Chondrocyte (in vitro differentiated cells): ENCODE measurements around the gene ABHD17A. TPM values are rescaled to one million over a fixed set of nuclear protein-coding genes. Genes with fewer than 3 reads are reported as not detected.
A peak's percentile ranks its signal among the peaks of the same experiment; 100 is the strongest.

Experiments
- DNase-seq: peaks from one replicate; pipeline ENCODE4 v3.0.0; 2021; ENCODE audit warnings: mixed read lengths, low spot score
- H3K27ac Mint-ChIP-seq: one replicate; pipeline ENCODE4 v1.8.0; 2021; ENCODE audit warnings: mild to moderate bottlenecking, moderate library complexity, mixed read lengths; ENCODE audit not compliant: unreplicated experiment
- H3K27me3 Mint-ChIP-seq: 2 replicates; pipeline ENCODE4 v1.8.0; 2021; ENCODE audit warnings: low read depth, mixed read lengths
- H3K36me3 Mint-ChIP-seq: 2 replicates; pipeline ENCODE4 v1.8.0; 2021; ENCODE audit warnings: low read depth, mixed read lengths
- H3K4me1 Mint-ChIP-seq: 2 replicates; pipeline ENCODE4 v1.8.0; 2021; ENCODE audit warnings: low read depth, mild to moderate bottlenecking, mixed read lengths
- H3K4me3 Mint-ChIP-seq: one replicate; pipeline ENCODE4 v1.8.0; 2021; ENCODE audit warnings: mild to moderate bottlenecking, moderate library complexity, mixed read lengths; ENCODE audit not compliant: unreplicated experiment
- H3K9me3 Mint-ChIP-seq: 2 replicates; pipeline ENCODE4 v1.8.0; 2021; ENCODE audit warnings: low read depth, mixed read lengths
- total RNA-seq: library from RNA; stranded (reverse); gene quantifications from 3 replicates; pipeline ENCODE4 v1.2.1, GENCODE V29; 2021
- TF ChIP-seq, protein P1 (sequence below): fragments of 200-600 bp; sonication (generic); IDR thresholded peaks from 2 replicates; pipeline ENCODE4 v1.5.0; 2021; ENCODE audit warnings: antibody characterized with exemption, mild to moderate bottlenecking, moderate library complexity

ABHD17A gene
- total RNA-seq, 1 donor from 2014 or later = 54.6 TPM

DNA sequence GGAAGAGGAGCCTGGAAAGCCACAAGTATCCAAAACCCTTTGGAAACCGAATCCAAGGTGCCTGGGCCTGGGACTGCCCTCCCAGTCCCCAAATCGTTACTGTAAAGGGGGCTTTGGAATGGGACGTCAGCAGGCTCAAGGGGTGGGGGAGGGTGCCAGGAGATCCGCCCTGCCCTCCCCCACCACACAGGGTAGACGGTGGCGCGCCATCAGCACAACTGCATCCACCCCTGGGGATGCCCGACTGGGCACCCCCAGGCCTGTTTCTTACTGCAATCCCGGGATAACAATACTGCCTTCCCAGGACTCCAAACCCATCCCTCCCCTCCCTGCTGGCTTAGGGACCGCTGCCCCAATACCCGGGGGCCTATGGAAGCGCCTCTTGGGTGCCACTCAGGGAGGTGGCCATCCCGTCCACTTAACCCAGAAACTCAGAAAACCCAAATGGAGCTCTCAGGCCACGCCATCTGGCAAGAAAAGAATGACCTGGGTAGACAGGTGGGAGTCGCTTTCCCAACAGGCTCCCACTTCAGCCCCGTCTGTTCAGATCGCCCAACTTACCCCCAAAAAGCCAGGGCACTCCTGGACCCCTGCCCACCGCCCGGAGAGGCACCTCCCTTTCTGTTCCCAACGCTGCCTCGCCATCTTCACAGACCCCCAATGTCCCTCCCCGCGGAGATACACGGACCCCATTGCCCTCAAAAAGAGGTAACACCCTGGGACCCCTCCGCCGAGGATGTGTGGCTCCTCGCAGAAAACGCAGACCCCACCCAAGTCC lies 24.3 kb downstream of the ABHD17A start:
- TF ChIP-seq, protein P1, sequence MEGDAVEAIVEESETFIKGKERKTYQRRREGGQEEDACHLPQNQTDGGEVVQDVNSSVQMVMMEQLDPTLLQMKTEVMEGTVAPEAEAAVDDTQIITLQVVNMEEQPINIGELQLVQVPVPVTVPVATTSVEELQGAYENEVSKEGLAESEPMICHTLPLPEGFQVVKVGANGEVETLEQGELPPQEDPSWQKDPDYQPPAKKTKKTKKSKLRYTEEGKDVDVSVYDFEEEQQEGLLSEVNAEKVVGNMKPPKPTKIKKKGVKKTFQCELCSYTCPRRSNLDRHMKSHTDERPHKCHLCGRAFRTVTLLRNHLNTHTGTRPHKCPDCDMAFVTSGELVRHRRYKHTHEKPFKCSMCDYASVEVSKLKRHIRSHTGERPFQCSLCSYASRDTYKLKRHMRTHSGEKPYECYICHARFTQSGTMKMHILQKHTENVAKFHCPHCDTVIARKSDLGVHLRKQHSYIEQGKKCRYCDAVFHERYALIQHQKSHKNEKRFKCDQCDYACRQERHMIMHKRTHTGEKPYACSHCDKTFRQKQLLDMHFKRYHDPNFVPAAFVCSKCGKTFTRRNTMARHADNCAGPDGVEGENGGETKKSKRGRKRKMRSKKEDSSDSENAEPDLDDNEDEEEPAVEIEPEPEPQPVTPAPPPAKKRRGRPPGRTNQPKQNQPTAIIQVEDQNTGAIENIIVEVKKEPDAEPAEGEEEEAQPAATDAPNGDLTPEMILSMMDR = no peak
- H3K27me3 Mint-ChIP-seq = no peaks in the 10 kb centered on the region
- peak overlapping the region; percentile 87 for H3K27ac Mint-ChIP-seq
- H3K4me3 Mint-ChIP-seq = peak overlapping the region; percentile 88
- no peak for DNase-seq
- peaks cover 49% of the 10 kb centered on the region for H3K4me1 Mint-ChIP-seq
- no peaks in the 10 kb centered on the region for H3K36me3 Mint-ChIP-seq
- no peaks in the 10 kb centered on the region for H3K9me3 Mint-ChIP-seq

DNA sequence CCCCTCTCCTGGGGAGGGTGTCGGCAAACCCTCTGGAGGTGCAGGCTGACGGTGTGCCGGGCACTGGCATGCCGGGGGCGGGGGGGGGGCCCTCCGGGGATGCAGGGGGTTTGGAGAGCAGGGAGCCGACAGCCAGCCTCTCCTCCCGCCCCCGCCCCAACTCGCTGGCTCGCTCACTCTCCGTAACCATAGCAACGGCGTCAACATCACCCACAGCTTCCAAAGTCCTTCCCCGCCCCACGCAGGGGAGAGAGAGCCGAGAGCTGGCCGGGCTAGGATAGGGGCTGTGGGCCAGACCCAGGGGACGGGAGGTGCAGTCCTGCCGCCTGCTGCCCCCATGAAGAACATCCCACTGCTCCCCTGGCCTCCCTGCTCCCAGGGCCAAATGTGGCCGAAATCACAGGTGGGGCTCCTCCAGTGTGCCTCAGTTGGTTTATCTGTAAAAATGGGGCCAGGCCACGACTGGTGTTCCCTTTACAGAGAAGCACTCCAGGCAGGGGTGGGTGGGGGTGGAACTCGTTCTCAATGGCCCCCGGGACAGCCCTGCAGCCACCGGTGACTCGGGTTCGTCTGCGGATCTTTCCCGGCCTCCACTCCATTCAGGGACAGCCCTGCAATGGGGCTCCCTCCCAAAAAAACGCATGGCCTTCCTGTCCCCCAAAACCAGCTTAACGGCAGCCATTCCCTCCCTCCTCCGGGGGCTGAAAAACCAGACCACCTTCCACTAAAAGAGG lies 25.1 kb downstream of the ABHD17A start:
- no peak for DNase-seq
- Mint-ChIP-seq H3K27ac (peak overlapping the region; percentile 41), H3K36me3 (no peaks in the 10 kb centered on the region)

DNA sequence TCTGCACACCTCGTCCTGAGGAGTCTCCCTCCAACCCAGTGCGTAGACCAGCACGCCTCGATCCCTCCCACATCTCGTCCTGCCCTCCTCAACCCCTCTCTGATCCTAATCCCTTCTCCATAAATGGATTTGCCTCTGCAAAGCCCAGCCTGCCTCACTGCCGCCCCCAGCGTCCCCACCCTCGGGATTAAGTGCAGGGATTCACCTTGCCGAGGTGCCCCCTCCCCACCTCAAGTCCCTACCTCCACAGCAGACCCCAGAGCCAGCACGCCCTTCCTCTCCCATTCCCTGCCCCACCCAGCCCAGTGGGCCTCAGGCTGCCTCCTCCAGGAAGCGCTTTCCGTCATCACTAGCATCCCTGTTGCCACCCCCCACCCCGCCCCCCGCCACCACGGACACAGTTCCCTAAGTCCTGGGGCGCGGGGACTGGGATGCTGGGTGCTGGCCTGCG lies 25.9 kb downstream of the ABHD17A start:
- TF ChIP-seq, protein P1 = no peak
- Mint-ChIP-seq H3K27ac (peak overlapping the region; percentile 72), H3K36me3 (no peaks in the 10 kb centered on the region), H3K27me3 (no peaks in the 10 kb centered on the region), H3K9me3 (no peaks in the 10 kb centered on the region), H3K4me3 (no peak overlapping the region), H3K4me1 (peaks cover 62% of the 10 kb centered on the region)
- DNase-seq = no peak

More for the DNA sequence above, 25.1 kb downstream of the ABHD17A start:
- no peaks in the 10 kb centered on the region for H3K9me3 Mint-ChIP-seq
- H3K27me3 Mint-ChIP-seq = no peaks in the 10 kb centered on the region
- TF ChIP-seq, protein P1 = no peak
- no peak overlapping the region for H3K4me3 Mint-ChIP-seq
- peaks cover 55% of the 10 kb centered on the region for H3K4me1 Mint-ChIP-seq

DNA sequence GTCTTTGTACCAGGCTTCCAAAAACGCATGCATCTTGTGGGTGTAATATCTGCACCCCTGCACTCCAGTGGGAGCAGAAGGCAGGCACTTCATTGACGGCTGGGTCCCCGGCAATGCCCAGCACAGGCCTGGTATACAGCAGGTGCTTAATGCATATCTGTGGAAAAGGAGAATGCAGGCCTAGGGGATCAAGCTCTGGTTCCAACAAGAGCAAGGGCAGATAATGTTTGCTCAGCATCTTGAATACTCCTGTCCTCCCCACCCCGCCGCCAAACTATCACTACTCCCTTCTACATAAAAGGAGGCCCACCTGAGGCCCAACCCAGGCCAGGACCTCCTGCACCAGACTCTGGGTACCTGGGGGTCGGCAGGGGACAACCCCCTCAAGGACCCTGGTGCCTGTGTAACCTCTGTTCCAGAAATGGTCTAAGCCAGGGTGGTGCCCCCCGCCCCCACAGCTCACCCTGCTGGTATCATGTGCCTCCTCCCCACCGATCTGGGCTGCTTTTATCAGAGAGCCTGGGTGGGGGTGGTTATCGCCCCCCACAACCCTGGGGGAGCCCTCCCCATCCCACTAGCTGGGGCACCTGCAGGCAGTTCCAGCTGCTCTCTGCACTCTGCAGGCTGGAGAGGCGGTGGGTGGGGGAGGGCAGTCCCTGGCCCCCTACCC lies 26.7 kb downstream of the ABHD17A start:
- Mint-ChIP-seq H3K27me3 (no peaks in the 10 kb centered on the region), H3K4me1 (peaks cover 62% of the 10 kb centered on the region), H3K9me3 (no peaks in the 10 kb centered on the region), H3K4me3 (no peak overlapping the region), H3K36me3 (no peaks in the 10 kb centered on the region), H3K27ac (no peak overlapping the region)
- TF ChIP-seq, protein P1 = no peak
- DNase-seq = no peak

DNA sequence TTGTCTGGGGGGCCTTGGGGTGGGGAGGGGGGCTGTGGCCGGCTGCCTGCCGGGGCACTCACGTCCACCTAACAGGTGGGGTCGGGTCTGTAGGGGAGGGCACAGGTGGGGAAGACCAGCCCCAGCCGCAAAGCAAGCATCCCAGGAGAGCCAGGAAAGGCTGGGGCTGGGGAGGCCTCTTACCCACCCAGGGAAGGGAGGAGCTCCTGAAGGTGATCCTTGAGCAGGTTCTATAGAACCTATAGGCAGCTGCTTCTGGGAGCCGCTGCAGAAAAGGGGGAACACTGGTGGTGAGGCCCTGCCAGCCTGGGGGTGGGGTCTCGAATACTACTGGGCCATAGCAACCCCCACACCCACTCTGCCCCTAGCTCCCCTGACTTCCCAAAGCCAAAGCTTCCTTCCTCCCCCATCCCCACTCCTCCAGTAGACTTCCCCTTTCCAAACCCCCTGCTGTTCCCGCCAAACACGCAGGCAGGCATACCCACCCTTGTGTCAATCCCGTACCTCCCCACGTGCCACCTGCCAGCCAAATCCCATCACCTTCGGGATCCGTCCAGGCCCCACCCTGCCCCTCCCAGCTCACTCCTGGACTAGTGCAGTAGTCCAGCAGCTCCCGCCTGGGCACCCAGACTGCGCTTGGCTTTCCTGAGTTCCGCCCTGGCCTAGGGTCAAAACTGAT lies 27.5 kb downstream of the ABHD17A start:
- no peak for DNase-seq
- Mint-ChIP-seq H3K9me3 (no peaks in the 10 kb centered on the region), H3K36me3 (no peaks in the 10 kb centered on the region), H3K4me1 (peaks cover 67% of the 10 kb centered on the region), H3K27ac (peak overlapping the region; percentile 51), H3K27me3 (no peaks in the 10 kb centered on the region), H3K4me3 (no peak overlapping the region)
- TF ChIP-seq, protein P1 = no peak
